ENCODE results near the gene TFIP11.

Gene TFIP11

GRCh38 chr22:26524870-26525269 lies 12.6 kb upstream of the TFIP11 start:
- H3K4me3 ChIP-seq (ENCODE audit: low read depth, low read length) = no peak overlapping the region
- no peak for TF ChIP-seq CTCF (conservative IDR thresholded peaks at IDR 0.05; ENCODE audit: low read depth, low read length)
- no peak for DNase-seq (ENCODE audit: low read depth)

DNA sequence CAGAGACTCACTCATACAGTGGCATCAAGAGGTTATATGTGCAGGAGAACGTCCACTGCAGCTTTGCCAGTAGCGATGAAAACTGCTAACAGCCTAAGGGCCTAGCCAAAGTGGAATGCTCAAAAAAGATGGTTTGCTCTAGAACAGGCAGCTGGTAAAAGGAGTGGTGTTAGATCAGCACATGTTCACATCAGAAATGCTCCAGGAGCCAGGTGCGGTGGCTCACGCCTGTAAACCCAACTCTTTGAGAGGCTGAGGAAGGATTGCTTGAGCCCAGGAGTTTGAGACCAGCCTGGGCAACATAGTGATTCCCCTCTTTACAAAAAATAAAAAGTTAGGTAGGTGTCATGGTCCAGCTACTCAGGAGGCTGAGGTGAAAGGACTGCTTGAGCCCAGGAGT lies 10.3 kb upstream of the TFIP11 start:
- TF ChIP-seq CTCF (conservative IDR thresholded peaks at IDR 0.05; ENCODE audit: low read depth, low read length) = no peak
- no peak for DNase-seq (ENCODE audit: low read depth)
- H3K4me3 ChIP-seq (ENCODE audit: low read depth, low read length) = no peak overlapping the region

DNA sequence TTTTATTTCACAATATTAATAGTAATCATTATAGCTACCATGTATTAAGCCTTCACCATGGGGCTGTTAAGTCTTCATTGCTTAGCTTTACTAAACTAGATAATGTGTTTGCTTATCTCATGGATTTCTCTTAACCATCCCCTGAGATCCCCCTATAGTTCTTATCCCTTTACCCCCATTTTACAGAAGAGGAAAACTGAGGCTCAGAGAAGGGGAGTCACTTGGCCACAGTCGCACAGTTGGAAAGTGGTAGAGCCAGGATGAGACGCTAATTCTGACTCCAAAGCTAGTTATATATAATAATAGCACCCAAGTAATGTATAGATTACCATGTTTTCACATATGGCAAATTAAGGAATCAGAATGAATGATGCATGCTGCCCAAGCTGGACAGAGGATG lies 9.7 kb upstream of the TFIP11 start:
- DNase-seq (ENCODE audit: low read depth) = no peak
- no peak overlapping the region for H3K4me3 ChIP-seq (ENCODE audit: low read depth, low read length)
- no peak for TF ChIP-seq CTCF (conservative IDR thresholded peaks at IDR 0.05; ENCODE audit: low read depth, low read length)

DNA sequence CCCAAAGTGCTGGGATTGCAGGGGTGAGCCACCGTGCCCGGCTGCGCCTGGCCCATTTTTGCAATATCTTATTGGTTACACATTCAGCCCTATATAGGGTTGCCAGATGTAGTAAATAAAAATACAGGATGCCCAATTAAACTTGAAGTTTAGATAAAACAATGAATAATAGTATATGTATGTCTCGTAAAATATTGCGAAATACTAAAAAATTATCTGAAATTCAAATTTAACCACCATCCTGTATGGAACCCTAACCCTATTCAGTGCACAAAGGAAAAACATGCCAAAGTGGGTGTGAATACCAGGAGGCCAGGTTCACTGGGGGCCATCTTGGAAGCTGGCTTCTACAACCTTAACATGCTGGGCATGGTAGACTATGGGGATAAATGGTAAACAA lies 5.2 kb upstream of the TFIP11 start:
- no peak for TF ChIP-seq CTCF (conservative IDR thresholded peaks at IDR 0.05; ENCODE audit: low read depth, low read length)
- DNase-seq (ENCODE audit: low read depth) = no peak
- H3K4me3 ChIP-seq (ENCODE audit: low read depth, low read length) = no peak overlapping the region

GRCh38 chr22:26516503-26516902 lies 4.2 kb upstream of the TFIP11 start:
- H3K4me3 ChIP-seq (ENCODE audit: low read depth, low read length) = no peak overlapping the region
- no peak for DNase-seq (ENCODE audit: low read depth)
- no peak for TF ChIP-seq CTCF (conservative IDR thresholded peaks at IDR 0.05; ENCODE audit: low read depth, low read length)

- no peak for TF ChIP-seq CTCF (conservative IDR thresholded peaks at IDR 0.05; ENCODE audit: low read depth, low read length)
- no peak overlapping the region for H3K4me3 ChIP-seq (ENCODE audit: low read depth, low read length)
- DNase-seq (ENCODE audit: low read depth) = no peak
These were observed 3.7 kb upstream of the TFIP11 start for GRCh38 chr22:26515931-26516330.

DNA sequence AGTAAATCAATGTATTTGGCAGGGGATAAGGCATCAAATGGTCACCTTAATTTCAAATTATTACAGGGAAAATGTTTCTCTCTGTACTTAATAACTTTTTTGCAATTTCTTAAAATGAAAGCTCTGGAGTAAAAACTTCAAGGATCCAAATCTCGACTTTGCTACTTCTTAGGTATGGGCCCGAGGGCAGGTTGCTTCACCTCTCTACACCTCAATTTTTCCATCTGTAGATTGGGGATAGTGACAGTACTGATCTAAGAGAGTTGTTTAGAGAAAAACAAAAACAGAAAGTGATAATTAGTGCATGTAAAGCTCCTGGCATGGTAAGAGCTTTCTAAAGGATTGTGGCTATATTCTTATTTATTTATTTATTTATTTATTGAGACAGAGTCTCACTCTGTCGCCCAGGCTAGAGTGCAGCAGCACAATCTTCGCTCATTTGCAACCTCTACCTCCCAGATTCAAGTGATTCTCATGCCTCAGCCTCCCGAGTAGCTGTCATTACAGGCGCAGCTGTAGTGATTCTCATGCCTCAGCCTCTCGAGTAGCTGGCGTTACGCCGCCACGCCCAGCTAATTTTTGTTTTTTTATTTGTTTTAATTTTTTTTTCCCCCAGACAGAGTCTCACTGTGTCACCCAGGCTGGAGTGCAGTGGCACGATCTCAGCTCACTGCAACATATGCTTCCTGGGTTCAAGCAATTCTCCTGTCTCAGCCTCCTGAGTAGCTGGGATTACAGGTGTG lies 2.3 kb upstream of the TFIP11 start:
- no peak overlapping the region for H3K4me3 ChIP-seq (ENCODE audit: low read depth, low read length)
- DNase-seq (ENCODE audit: low read depth) = no peak
- no peak for TF ChIP-seq CTCF (conservative IDR thresholded peaks at IDR 0.05; ENCODE audit: low read depth, low read length)

All from choroid plexus epithelial cell (primary cell).